Type B pancreatic cell (in vitro differentiated cells): Measurements from ENCODE around the gene GPR153. TPM values are rescaled to one million over a fixed set of nuclear protein-coding genes. Genes with fewer than 3 reads are reported as not detected.
A peak's percentile ranks its signal among the peaks of the same experiment; 100 is the strongest.

Source experiments
- DNase-seq: peaks from one replicate; pipeline ENCODE4 v3.0.0; 2021; ENCODE audit warnings: mixed read lengths; ENCODE audit not compliant: unreplicated experiment; ENCODE audit errors: extremely low spot score
- H3K27ac Mint-ChIP-seq: 2 replicates; pipeline ENCODE4 v1.8.0; 2021; ENCODE audit warnings: mild to moderate bottlenecking, mixed read lengths
- H3K27me3 Mint-ChIP-seq: 2 replicates; pipeline ENCODE4 v1.8.0; 2021; ENCODE audit warnings: mixed read lengths
- H3K36me3 Mint-ChIP-seq: 2 replicates; pipeline ENCODE4 v1.8.0; 2021; ENCODE audit warnings: mixed read lengths
- H3K4me1 Mint-ChIP-seq: one replicate; pipeline ENCODE4 v1.8.0; 2021; ENCODE audit warnings: mixed read lengths; ENCODE audit not compliant: unreplicated experiment
- H3K4me3 Mint-ChIP-seq: 2 replicates; pipeline ENCODE4 v1.8.0; 2021; ENCODE audit warnings: mild to moderate bottlenecking, mixed read lengths
- H3K9me3 Mint-ChIP-seq: 2 replicates; pipeline ENCODE4 v1.8.0; 2021; ENCODE audit warnings: mixed read lengths
- CTCF ChIP-seq: fragments of 200-600 bp; sonication (generic); conservative IDR thresholded peaks from 2 replicates; pipeline ENCODE4 v1.5.0; 2021; ENCODE audit warnings: antibody characterized with exemption, mild to moderate bottlenecking
- total RNA-seq: library from RNA; stranded (reverse); gene quantifications from 2 replicates; pipeline ENCODE4 v1.2.1, GENCODE V29; 2021; ENCODE audit warnings: low replicate concordance

GPR153 gene
- total RNA-seq, 1 donor from 2014 or later, result 6.1 TPM

GRCh38 chr1:6303397-6304012 is 42.6 kb upstream of the GPR153 start:
- Mint-ChIP-seq H3K4me3 (no peak overlapping the region), H3K36me3 (peaks cover 15% of the 10 kb centered on the region), H3K27ac (no peak overlapping the region), H3K4me1 (no peaks in the 10 kb centered on the region), H3K9me3 (no peaks in the 10 kb centered on the region), H3K27me3 (no peaks in the 10 kb centered on the region)
- TF ChIP-seq CTCF, result no peak
- DNase-seq, result no peak

- TF ChIP-seq CTCF, result no peak
- peaks cover 15% of the 10 kb centered on the region for H3K36me3 Mint-ChIP-seq
- DNase-seq, result no peak
- no peaks in the 10 kb centered on the region for H3K4me1 Mint-ChIP-seq
- no peak overlapping the region for H3K27ac Mint-ChIP-seq
- H3K4me3 Mint-ChIP-seq, result no peak overlapping the region
- no peaks in the 10 kb centered on the region for H3K9me3 Mint-ChIP-seq
- H3K27me3 Mint-ChIP-seq, result no peaks in the 10 kb centered on the region
These were observed 41.7 kb upstream of the GPR153 start for GRCh38 chr1:6302568-6302967.

GRCh38 chr1:6301526-6301925 is 40.6 kb upstream of the GPR153 start:
- no peak for DNase-seq
- no peaks in the 10 kb centered on the region for H3K4me1 Mint-ChIP-seq
- H3K27ac Mint-ChIP-seq, result no peak overlapping the region
- H3K36me3 Mint-ChIP-seq, result peaks cover 6% of the 10 kb centered on the region
- H3K9me3 Mint-ChIP-seq, result no peaks in the 10 kb centered on the region
- H3K4me3 Mint-ChIP-seq, result no peak overlapping the region
- no peak for TF ChIP-seq CTCF
- no peaks in the 10 kb centered on the region for H3K27me3 Mint-ChIP-seq

- Mint-ChIP-seq H3K4me1 (peaks cover under 1% of the 10 kb centered on the region), H3K9me3 (no peaks in the 10 kb centered on the region), H3K27me3 (no peaks in the 10 kb centered on the region), H3K4me3 (no peak overlapping the region), H3K27ac (peak overlapping the region; percentile 42), H3K36me3 (peaks cover 5% of the 10 kb centered on the region)
- no peak for TF ChIP-seq CTCF
- DNase-seq, result no peak
These were observed 39.6 kb upstream of the GPR153 start for GRCh38 chr1:6300342-6301048.

GRCh38 chr1:6299557-6300165 is 38.8 kb upstream of the GPR153 start:
- Mint-ChIP-seq H3K4me3 (no peak overlapping the region), H3K9me3 (no peaks in the 10 kb centered on the region), H3K27ac (no peak overlapping the region), H3K27me3 (no peaks in the 10 kb centered on the region), H3K36me3 (peaks cover 5% of the 10 kb centered on the region), H3K4me1 (peaks cover 5% of the 10 kb centered on the region)
- TF ChIP-seq CTCF, result no peak
- DNase-seq, result no peak
